GM12892 (cell line): Measurements from ENCODE around the gene ZPR1.
"Not testable (repeated sequence)": the region's sequence is repeated elsewhere in the genome, so short reads cannot be mapped to it uniquely, and the experiment has no call there.

Source experiments
- POLR2A ChIP-seq: IDR thresholded peaks from 2 replicates; pipeline ENCODE4 v1.6.1; 2011; ENCODE audit warnings: low read depth, low read length, control low read depth
- POLR2AphosphoS5 ChIP-seq: IDR thresholded peaks from 2 replicates; pipeline ENCODE4 v1.6.1; 2011; ENCODE audit warnings: low read depth, low read length, control low read depth

DNA sequence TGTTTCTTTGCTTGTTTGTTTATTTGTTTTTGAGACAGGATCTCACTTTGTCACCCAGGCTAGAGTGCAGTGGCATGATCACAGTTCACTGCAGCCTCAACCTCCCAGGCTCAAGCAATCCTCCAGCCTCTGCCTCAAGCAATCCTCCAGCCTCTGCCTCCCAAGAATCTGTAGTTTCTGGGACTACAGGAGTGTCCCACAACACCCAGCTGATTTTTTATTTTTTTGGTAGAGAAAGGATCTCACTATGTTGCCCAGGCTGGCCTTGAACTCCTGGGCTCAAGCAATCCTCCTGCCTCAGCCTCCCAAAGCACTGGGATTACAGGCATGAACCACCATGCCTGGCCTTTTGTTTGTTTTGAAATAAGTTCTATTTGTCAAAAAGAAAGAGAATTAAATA, 13.8 kb upstream of the ZPR1 start:
- not testable (repeated sequence) for TF ChIP-seq POLR2AphosphoS5, POLR2A
